A549 (cell line): ENCODE data around the gene RPA1. TPM values are rescaled to one million over a fixed set of nuclear protein-coding genes. Genes with fewer than 3 reads are reported as not detected.

Experiments
- ATAC-seq, 2 experiments: fragments of 200-7000 bp in 1 of 2; fragments of >200 bp in 1 of 2; cut with Nextera tagmentation in 1 of 2; cut with Tn5 transposase in 1 of 2; 3 replicates each; pipeline versions ENCODE4 v1.8.0 to v1.9.1; 2018 to 2020; ENCODE audit warnings: mild to moderate bottlenecking in 1 of 2, moderate library complexity in 1 of 2
- CTCF ChIA-PET: fragments of 300-600 bp; sonication (Branson Sonifier 250); formaldehyde crosslinking; extraction: SDS; loops from one replicate; lab custom pipeline; 2021; ENCODE audit warnings: antibody characterized with exemption, inconsistent platforms; lab: Yijun Ruan, JAX
- POLR2A ChIA-PET: fragments of 350-600 bp; formaldehyde crosslinking; extraction: SDS; loops from one replicate; lab custom pipeline; 2021; ENCODE audit warnings: antibody characterized with exemption, inconsistent platforms; lab: Yijun Ruan, JAX
- DNase-seq, 2 experiments: peaks; one replicate each; pipeline versions ENCODE4 v3.0.0 to v3.0.0-alpha.2; 2011 to 2016; ENCODE audit warnings: low read depth in 1 of 2, low spot score in 1 of 2
- FAIRE-seq: peaks from 2 replicates; lab custom pipeline; 2011; peaks lifted over from hg19 to GRCh38; lab: Jason Lieb, UNC
- H3K27ac ChIP-seq, 2 experiments: fragments of >200 bp; sonication (Bioruptor Twin); formaldehyde crosslinking; 3 replicates each; pipeline ENCODE4 v1.5.1; 2016 to 2017
- H3K4me1 ChIP-seq: fragments of >200 bp; sonication (Bioruptor Twin); formaldehyde crosslinking; 3 replicates; pipeline ENCODE4 v1.6.1; 2016
- H3K4me2 ChIP-seq: fragments of >200 bp; sonication (Bioruptor Twin); formaldehyde crosslinking; 3 replicates; pipeline ENCODE4 v1.6.1; 2016
- H3K4me3 ChIP-seq: fragments of >200 bp; sonication (Bioruptor Twin); formaldehyde crosslinking; 3 replicates; pipeline ENCODE4 v1.5.1; 2016
- H3K9me3 ChIP-seq: fragments of >200 bp; sonication (Bioruptor Twin); formaldehyde crosslinking; 3 replicates; pipeline ENCODE4 v1.6.1; 2016
- CBX2 ChIP-seq: fragments of 200-600 bp; sonication (generic); IDR thresholded peaks from 2 replicates; pipeline ENCODE4 v1.6.1; 2016; ENCODE audit warnings: low read depth, mild to moderate bottlenecking, borderline replicate concordance
- EP300 ChIP-seq, 2 experiments: fragments of >200 bp; sonication (Bioruptor Twin); formaldehyde crosslinking; IDR thresholded peaks; 2 replicates in 1 of 2; 3 replicates in 1 of 2; pipeline ENCODE4 v1.6.1; 2016 to 2017
- ESRRA ChIP-seq: fragments of 150-350 bp; IDR thresholded peaks from 2 replicates; pipeline ENCODE4 v1.6.1; 2014; ENCODE audit warnings: mild to moderate bottlenecking, low read length, borderline replicate concordance
- FOSB ChIP-seq: fragments of 250-450 bp; sonication (Bioruptor Pico); IDR thresholded peaks from 2 replicates; pipeline ENCODE4 v1.5.0; 2020; ENCODE audit warnings: mild to moderate bottlenecking, moderate library complexity
- HOXB5 ChIP-seq: fragments of 250-450 bp; sonication (Bioruptor Pico); IDR thresholded peaks from 2 replicates; pipeline ENCODE4 v1.5.0; 2020; ENCODE audit warnings: mild to moderate bottlenecking, moderate library complexity
- JUN ChIP-seq, 2 experiments: fragments of >200 bp; sonication (Bioruptor Twin); formaldehyde crosslinking; IDR thresholded peaks; 2 replicates in 1 of 2; 3 replicates in 1 of 2; pipeline ENCODE4 v1.6.1; 2016 to 2017
- MAFK ChIP-seq: fragments of 450-650 bp; IDR thresholded peaks from 2 replicates; pipeline ENCODE4 v1.6.1; 2014; ENCODE audit not compliant: partially characterized antibody
- MAZ ChIP-seq: fragments of 150-350 bp; IDR thresholded peaks from 2 replicates; pipeline ENCODE4 v1.6.1; 2014; ENCODE audit warnings: antibody characterized with exemption, low read depth, low read length, borderline replicate concordance
- POLR2AphosphoS2 ChIP-seq: conservative IDR thresholded peaks from 2 replicates; pipeline ENCODE4 v1.6.1; 2012; ENCODE audit warnings: low read length, improper control_type of control experiment, inconsistent platforms
- RARB ChIP-seq: fragments of 250-450 bp; sonication (Bioruptor Pico); IDR thresholded peaks from 2 replicates; pipeline ENCODE4 v1.8.0; 2021; ENCODE audit warnings: mild to moderate bottlenecking, moderate library complexity
- RCOR1 ChIP-seq: fragments of 150-350 bp; IDR thresholded peaks from 2 replicates; pipeline ENCODE4 v1.6.1; 2014; ENCODE audit warnings: antibody characterized with exemption, low read length, low read depth
- RNF2 ChIP-seq: fragments of 200-600 bp; sonication (generic); IDR thresholded peaks from 2 replicates; pipeline ENCODE4 v1.6.1; 2016; ENCODE audit warnings: low read depth, mild to moderate bottlenecking, antibody characterized with exemption, moderate library complexity, borderline replicate concordance
- TFCP2L1 ChIP-seq: fragments of 250-450 bp; sonication (Bioruptor Pico); IDR thresholded peaks from 2 replicates; pipeline ENCODE4 v1.5.0; 2021; ENCODE audit warnings: mild to moderate bottlenecking
- WGBS: methylation state at CpG from one replicate; pipeline ENCODE4 v1.1.6; 2017; ENCODE audit errors: missing lambda C conversion rate; 5-methylcytosine and 5-hydroxymethylcytosine counted together
- polyA plus RNA-seq, 4 experiments: library from polyadenylated mRNA; depleted of rRNA in 3 of 4; stranded (reverse); fragments of >200 nt; fragmentation: RNase III in 1 of 4; extraction: RNeasy Plus Mini Kit Qiagen cat#74134 plus additional on column Dnase treatment in 1 of 4; gene quantifications; 2 replicates in 3 of 4; 3 replicates in 1 of 4; pipeline ENCODE4 v1.2.3, GENCODE V29; 2011 to 2017
- TF ChIP-seq, protein P1 (sequence below): fragments of 250-450 bp; sonication (Bioruptor Pico); IDR thresholded peaks from 2 replicates; pipeline ENCODE4 v1.5.0; 2021; ENCODE audit warnings: mild to moderate bottlenecking, moderate library complexity, borderline replicate concordance
- TF ChIP-seq, protein P2 (sequence below): fragments of 250-450 bp; sonication (Bioruptor Pico); IDR thresholded peaks from 2 replicates; pipeline ENCODE4 v1.5.0; 2020; ENCODE audit warnings: low read depth, mild to moderate bottlenecking, moderate library complexity
- TF ChIP-seq, protein P3 (sequence below): fragments of 150-350 bp; IDR thresholded peaks from 2 replicates; pipeline ENCODE4 v1.6.1; 2014; ENCODE audit warnings: low read depth, mild to moderate bottlenecking, low read length
- TF ChIP-seq, protein P4 (sequence below): fragments of >200 bp; sonication (Bioruptor Twin); formaldehyde crosslinking; IDR thresholded peaks from 2 replicates; pipeline ENCODE4 v1.6.1; 2016

The RPA1 gene
- polyA plus RNA-seq, 2 of the 4 experiments (the other 2 are of a cell fraction) = 72.2 to 136 TPM

DNA sequence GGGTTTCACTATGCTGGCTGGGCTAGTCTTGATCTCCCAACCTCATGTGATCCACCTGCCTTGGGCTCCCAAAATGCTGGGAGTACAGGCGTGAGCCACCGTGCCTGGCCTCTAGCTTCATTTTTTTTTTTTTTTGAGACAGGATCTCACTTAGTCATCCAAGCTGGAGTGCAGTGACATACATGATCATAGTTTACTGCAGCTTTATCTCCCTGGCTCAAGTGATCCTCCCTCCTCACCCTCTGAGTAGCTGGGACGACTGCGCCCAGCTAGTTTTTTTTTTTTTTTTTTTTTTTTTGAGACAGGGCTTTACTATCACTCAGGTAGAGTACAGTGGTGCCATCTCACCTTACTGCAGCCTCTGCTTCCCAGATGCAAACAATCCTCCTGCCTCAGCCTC, 9.7 kb downstream of the RPA1 start:
- no peak for FAIRE-seq
- Histone ChIP-seq H3K4me2 (no peak overlapping the region), H3K4me3 (no peak overlapping the region), H3K4me1 (no peaks in the 10 kb centered on the region), H3K9me3 (no peaks in the 10 kb centered on the region), H3K27ac (no peak overlapping the region)
- 92% methylated on average over 4 of the region's 4 CpGs for WGBS
- ATAC-seq = no peak
- DNase-seq = no peak
- ChIA-PET POLR2A (interaction anchor here (0.6 to 0.9 kb wide), 3 partner anchors 19 to 463 kb away, joined by 3 to 6 read pairs (median 3); no protein-coding TSS in a partner anchor), CTCF (interaction anchor here (0.6 to 1.6 kb wide), 4 partner anchors 41 to 121 kb away, joined by 3 to 10 read pairs (median 5); no protein-coding TSS in a partner anchor)
- TF ChIP-seq FOSB (CRISPR knock-in tag) = no peak
- no peak for TF ChIP-seq RNF2
- TF ChIP-seq JUN (IDR thresholded peaks at IDR 0.05) = no peak
- TF ChIP-seq, protein P1, sequence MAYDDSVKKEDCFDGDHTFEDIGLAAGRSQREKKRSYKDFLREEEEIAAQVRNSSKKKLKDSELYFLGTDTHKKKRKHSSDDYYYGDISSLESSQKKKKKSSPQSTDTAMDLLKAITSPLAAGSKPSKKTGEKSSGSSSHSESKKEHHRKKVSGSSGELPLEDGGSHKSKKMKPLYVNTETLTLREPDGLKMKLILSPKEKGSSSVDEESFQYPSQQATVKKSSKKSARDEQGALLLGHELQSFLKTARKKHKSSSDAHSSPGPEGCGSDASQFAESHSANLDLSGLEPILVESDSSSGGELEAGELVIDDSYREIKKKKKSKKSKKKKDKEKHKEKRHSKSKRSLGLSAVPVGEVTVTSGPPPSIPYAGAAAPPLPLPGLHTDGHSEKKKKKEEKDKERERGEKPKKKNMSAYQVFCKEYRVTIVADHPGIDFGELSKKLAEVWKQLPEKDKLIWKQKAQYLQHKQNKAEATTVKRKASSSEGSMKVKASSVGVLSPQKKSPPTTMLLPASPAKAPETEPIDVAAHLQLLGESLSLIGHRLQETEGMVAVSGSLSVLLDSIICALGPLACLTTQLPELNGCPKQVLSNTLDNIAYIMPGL (CRISPR knock-in tag) = no peak
- no peak for TF ChIP-seq RARB (CRISPR knock-in tag)

DNA sequence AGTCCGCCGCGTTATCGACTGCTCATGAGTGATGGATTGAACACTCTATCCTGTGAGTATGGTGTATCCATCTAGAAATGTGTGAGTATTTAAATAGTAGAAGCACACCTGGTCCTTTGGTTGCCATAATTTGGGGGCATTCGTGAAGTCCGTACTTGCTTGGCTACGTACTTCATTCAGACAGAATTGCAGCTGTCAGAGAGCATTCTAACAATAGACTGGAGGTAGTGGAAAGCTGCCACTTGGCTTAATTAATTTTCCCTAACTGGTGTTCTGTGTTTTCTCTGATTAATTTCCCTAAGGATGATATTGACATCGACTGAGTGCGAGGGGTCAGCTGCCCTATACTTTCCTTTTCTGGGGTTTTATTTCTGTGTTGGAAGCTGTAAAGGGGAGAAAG, 14.1 kb downstream of the RPA1 start:
- H3K4me2 ChIP-seq = no peak overlapping the region
- TF ChIP-seq MAZ = no peak
- FAIRE-seq (no peak), ATAC-seq (no peak), DNase-seq (no peak)
- no peaks in the 10 kb centered on the region for H3K9me3 ChIP-seq
- WGBS = 97% methylated on average over 9 of the region's 9 CpGs
- no peaks in the 10 kb centered on the region for H3K4me1 ChIP-seq
- no peak overlapping the region for H3K27ac ChIP-seq
- ChIA-PET CTCF (interaction anchor here (1.0 to 2.1 kb wide), 5 partner anchors 47 to 182 kb away, joined by 3 to 6 read pairs (median 3); no protein-coding TSS in a partner anchor), POLR2A (no interaction called here)
- no peak overlapping the region for H3K4me3 ChIP-seq

DNA sequence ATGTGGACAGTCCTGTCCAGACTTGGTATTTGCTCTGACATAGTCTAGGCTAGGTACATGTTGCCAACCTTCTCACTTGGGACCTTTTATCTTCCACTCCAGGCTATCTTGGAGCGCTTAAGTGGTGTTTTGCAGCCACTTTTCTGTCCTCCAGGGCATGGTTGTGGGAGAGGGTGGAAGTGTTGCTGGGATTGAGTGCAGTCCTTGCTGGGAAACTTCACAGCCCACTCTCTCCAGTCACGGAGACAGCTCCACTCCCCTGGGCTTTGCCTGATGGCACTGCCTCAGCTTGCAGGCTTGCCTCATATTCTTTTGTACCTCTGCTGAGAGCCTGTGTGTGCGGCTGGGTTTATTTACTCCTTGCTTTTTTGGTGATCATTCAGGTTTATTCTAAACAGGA, 17.4 kb downstream of the RPA1 start:
- POLR2A ChIA-PET = no interaction called here
- no peaks in the 10 kb centered on the region for H3K4me1 ChIP-seq
- no peak overlapping the region for H3K4me3 ChIP-seq
- 92% methylated on average over 3 of the region's 3 CpGs for WGBS
- no peak overlapping the region for H3K27ac ChIP-seq
- ATAC-seq = no peak
- TF ChIP-seq, protein P2, sequence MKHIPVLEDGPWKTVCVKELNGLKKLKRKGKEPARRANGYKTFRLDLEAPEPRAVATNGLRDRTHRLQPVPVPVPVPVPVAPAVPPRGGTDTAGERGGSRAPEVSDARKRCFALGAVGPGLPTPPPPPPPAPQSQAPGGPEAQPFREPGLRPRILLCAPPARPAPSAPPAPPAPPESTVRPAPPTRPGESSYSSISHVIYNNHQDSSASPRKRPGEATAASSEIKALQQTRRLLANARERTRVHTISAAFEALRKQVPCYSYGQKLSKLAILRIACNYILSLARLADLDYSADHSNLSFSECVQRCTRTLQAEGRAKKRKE (CRISPR knock-in tag) = no peak
- TF ChIP-seq FOSB (CRISPR knock-in tag) (no peak), ESRRA (no peak), MAFK (no peak), EP300 (IDR thresholded peaks at IDR 0.05) (no peak), CBX2 (no peak), RCOR1 (no peak), POLR2AphosphoS2 (no peak), HOXB5 (CRISPR knock-in tag) (no peak), TFCP2L1 (no peak)
- TF ChIP-seq, protein P3, sequence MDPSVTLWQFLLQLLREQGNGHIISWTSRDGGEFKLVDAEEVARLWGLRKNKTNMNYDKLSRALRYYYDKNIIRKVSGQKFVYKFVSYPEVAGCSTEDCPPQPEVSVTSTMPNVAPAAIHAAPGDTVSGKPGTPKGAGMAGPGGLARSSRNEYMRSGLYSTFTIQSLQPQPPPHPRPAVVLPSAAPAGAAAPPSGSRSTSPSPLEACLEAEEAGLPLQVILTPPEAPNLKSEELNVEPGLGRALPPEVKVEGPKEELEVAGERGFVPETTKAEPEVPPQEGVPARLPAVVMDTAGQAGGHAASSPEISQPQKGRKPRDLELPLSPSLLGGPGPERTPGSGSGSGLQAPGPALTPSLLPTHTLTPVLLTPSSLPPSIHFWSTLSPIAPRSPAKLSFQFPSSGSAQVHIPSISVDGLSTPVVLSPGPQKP = no peak
- TF ChIP-seq, protein P4, sequence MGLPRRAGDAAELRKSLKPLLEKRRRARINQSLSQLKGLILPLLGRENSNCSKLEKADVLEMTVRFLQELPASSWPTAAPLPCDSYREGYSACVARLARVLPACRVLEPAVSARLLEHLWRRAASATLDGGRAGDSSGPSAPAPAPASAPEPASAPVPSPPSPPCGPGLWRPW = no peak
- TF ChIP-seq, all 56 proteins: peak for 0
- Histone ChIP-seq H3K9me3 (no peaks in the 10 kb centered on the region), H3K4me2 (no peak overlapping the region)
- CTCF ChIA-PET = interaction anchor here (1.1 to 1.9 kb wide), 4 partner anchors 18 to 126 kb away, joined by 3 to 6 read pairs (median 4); no protein-coding TSS in a partner anchor
- DNase-seq (no peak), FAIRE-seq (no peak)
